GM19324 (cell line): ENCODE results near the gene CLIP4.
A peak's percentile ranks its signal among the peaks of the same experiment; 100 is the strongest.
"Not testable (repeated sequence)": the region's sequence is repeated elsewhere in the genome, so short reads cannot be mapped to it uniquely, and the experiment has no call there.

Source experiments
- ATAC-seq: cut with Tn5 transposase; IDR thresholded peaks from one replicate; pipeline ENCODE4 v1.9.1; 2021; ENCODE audit warnings: mild to moderate bottlenecking, moderate library complexity; ENCODE audit not compliant: unreplicated experiment, low FRiP score

The CLIP4 gene

GRCh38 chr2:29100564-29100963 lies 14.7 kb upstream of the CLIP4 start:
- no peak for ATAC-seq

GRCh38 chr2:29104688-29105087 lies 10.5 kb upstream of the CLIP4 start:
- ATAC-seq, result no peak

- ATAC-seq, result no peak
These were observed 9.8 kb upstream of the CLIP4 start for GRCh38 chr2:29105375-29105774.

GRCh38 chr2:29106256-29106655 lies 9.0 kb upstream of the CLIP4 start:
- ATAC-seq, result no peak

GRCh38 chr2:29106980-29107388 lies 8.2 kb upstream of the CLIP4 start:
- no peak for ATAC-seq

- not testable (repeated sequence) for ATAC-seq
These were observed 7.7 kb upstream of the CLIP4 start for GRCh38 chr2:29107547-29107946.

- ATAC-seq, result no peak
These were observed 7.0 kb upstream of the CLIP4 start for GRCh38 chr2:29108225-29108624.

GRCh38 chr2:29109246-29109645 lies 6.0 kb upstream of the CLIP4 start:
- ATAC-seq, result no peak

- ATAC-seq, result no peak
These were observed 4.2 kb upstream of the CLIP4 start for GRCh38 chr2:29110916-29111535.

- no peak for ATAC-seq
These were observed 2.8 kb upstream of the CLIP4 start for GRCh38 chr2:29112379-29112778.

- no peak for ATAC-seq
These were observed 2.1 kb upstream of the CLIP4 start for GRCh38 chr2:29113027-29113686.

GRCh38 chr2:29113891-29114321 lies 1.3 kb upstream of the CLIP4 start:
- ATAC-seq, result no peak

- no peak for ATAC-seq
These were observed 649 bp upstream of the CLIP4 start for GRCh38 chr2:29114586-29114945.

GRCh38 chr2:29115797-29116781 lies 874 bp downstream of the CLIP4 start:
- ATAC-seq, result peak; percentile 32

GRCh38 chr2:29117636-29118303 lies 2.6 kb downstream of the CLIP4 start:
- ATAC-seq, result no peak

GRCh38 chr2:29119211-29119610 lies 4.0 kb downstream of the CLIP4 start:
- ATAC-seq, result no peak

GRCh38 chr2:29120846-29121245 lies 5.6 kb downstream of the CLIP4 start:
- no peak for ATAC-seq

GRCh38 chr2:29123617-29124349 lies 8.6 kb downstream of the CLIP4 start:
- no peak for ATAC-seq

GRCh38 chr2:29124504-29124903 lies 9.3 kb downstream of the CLIP4 start:
- ATAC-seq, result no peak
